Parathyroid adenoma (tissue), 2 donors: ENCODE results near the gene YTHDC2.

Experiments used
- H2AFZ ChIP-seq: fragments of 300-600 bp; sonication (generic); one replicate; pipeline ENCODE4 v1.7.0; 2017; ENCODE audit warnings: antibody characterized with exemption, mild to moderate bottlenecking
- H3K27ac ChIP-seq: fragments of 300-600 bp; sonication (generic); one replicate; pipeline ENCODE4 v1.7.0; 2017
- H3K27me3 ChIP-seq: fragments of 300-600 bp; sonication (generic); one replicate; pipeline ENCODE4 v1.7.0; 2017; ENCODE audit warnings: low read length; ENCODE audit not compliant: control insufficient read depth, insufficient read depth
- H3K36me3 ChIP-seq: fragments of 300-600 bp; sonication (generic); one replicate; pipeline ENCODE4 v1.7.0; 2017; ENCODE audit warnings: low read length; ENCODE audit not compliant: control insufficient read depth, insufficient read depth
- H3K4me1 ChIP-seq: fragments of 300-600 bp; sonication (generic); one replicate; pipeline ENCODE4 v1.7.0; 2017; ENCODE audit warnings: control low read depth
- H3K4me2 ChIP-seq: fragments of 300-600 bp; sonication (generic); one replicate; pipeline ENCODE4 v1.7.0; 2017; ENCODE audit warnings: low read length
- H3K4me3 ChIP-seq: fragments of 300-600 bp; sonication (generic); one replicate; pipeline ENCODE4 v1.7.0; 2017; ENCODE audit warnings: low read depth, low read length
- H3K79me2 ChIP-seq: fragments of 300-600 bp; sonication (generic); one replicate; pipeline ENCODE4 v1.7.0; 2017; ENCODE audit warnings: control low read depth
- H3K9ac ChIP-seq: fragments of 300-600 bp; sonication (generic); one replicate; pipeline ENCODE4 v1.7.0; 2017; ENCODE audit warnings: mild to moderate bottlenecking
- H3K9me3 ChIP-seq: fragments of 300-600 bp; sonication (generic); one replicate; pipeline ENCODE4 v1.7.0; 2017; ENCODE audit warnings: low read length; ENCODE audit not compliant: control insufficient read depth
- TF ChIP-seq, protein P1 (sequence below): fragments of 300-600 bp; sonication (generic); IDR thresholded peaks from one replicate; pipeline ENCODE4 v1.7.0; 2017; ENCODE audit warnings: antibody characterized with exemption, mild to moderate bottlenecking
- donor health status: primary hyperparathyroidism.

YTHDC2 gene

DNA sequence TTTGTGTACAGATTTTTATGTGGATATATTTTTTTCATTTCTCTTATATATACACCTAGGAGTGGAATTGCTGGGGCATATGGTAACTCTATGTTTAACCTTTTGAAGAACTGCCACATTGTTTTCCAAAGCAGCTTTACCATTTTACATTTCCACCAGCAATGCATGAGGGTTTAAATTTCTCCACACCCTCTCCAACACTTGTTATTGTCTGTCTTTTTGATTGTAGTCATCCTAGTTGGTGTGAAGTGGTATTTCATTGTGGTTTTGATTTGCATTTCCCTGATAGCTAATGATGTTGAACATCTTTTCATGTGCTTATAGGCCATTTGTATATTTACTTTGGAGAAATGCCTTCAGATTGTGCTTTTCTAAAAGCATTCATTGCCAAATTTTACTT is 39.1 kb downstream of the YTHDC2 start:
- Histone ChIP-seq H3K36me3 (no peaks in the 10 kb centered on the region), H3K79me2 (no peaks in the 10 kb centered on the region), H3K27ac (no peak overlapping the region), H3K9ac (no peak overlapping the region), H3K4me2 (no peak overlapping the region), H2AFZ (no peak overlapping the region), H3K27me3 (no peaks in the 10 kb centered on the region), H3K4me1 (no peaks in the 10 kb centered on the region), H3K9me3 (no peaks in the 10 kb centered on the region), H3K4me3 (no peak overlapping the region)
- TF ChIP-seq, protein P1, sequence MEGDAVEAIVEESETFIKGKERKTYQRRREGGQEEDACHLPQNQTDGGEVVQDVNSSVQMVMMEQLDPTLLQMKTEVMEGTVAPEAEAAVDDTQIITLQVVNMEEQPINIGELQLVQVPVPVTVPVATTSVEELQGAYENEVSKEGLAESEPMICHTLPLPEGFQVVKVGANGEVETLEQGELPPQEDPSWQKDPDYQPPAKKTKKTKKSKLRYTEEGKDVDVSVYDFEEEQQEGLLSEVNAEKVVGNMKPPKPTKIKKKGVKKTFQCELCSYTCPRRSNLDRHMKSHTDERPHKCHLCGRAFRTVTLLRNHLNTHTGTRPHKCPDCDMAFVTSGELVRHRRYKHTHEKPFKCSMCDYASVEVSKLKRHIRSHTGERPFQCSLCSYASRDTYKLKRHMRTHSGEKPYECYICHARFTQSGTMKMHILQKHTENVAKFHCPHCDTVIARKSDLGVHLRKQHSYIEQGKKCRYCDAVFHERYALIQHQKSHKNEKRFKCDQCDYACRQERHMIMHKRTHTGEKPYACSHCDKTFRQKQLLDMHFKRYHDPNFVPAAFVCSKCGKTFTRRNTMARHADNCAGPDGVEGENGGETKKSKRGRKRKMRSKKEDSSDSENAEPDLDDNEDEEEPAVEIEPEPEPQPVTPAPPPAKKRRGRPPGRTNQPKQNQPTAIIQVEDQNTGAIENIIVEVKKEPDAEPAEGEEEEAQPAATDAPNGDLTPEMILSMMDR = no peak

GRCh38 chr5:113562828-113563400 is 49.4 kb downstream of the YTHDC2 start:
- H3K36me3 ChIP-seq = no peaks in the 10 kb centered on the region
- H3K4me1 ChIP-seq = no peaks in the 10 kb centered on the region
- no peaks in the 10 kb centered on the region for H3K79me2 ChIP-seq
- H2AFZ ChIP-seq = no peak overlapping the region
- H3K27me3 ChIP-seq = no peaks in the 10 kb centered on the region
- no peaks in the 10 kb centered on the region for H3K9me3 ChIP-seq
- no peak overlapping the region for H3K9ac ChIP-seq
- no peak overlapping the region for H3K4me3 ChIP-seq
- TF ChIP-seq, protein P1 = no peak
- H3K4me2 ChIP-seq = no peak overlapping the region
- no peak overlapping the region for H3K27ac ChIP-seq

GRCh38 chr5:113569396-113569795 is 55.9 kb downstream of the YTHDC2 start:
- TF ChIP-seq, protein P1 = no peak
- peaks cover 3% of the 10 kb centered on the region for H3K79me2 ChIP-seq
- H2AFZ ChIP-seq = no peak overlapping the region
- no peak overlapping the region for H3K9ac ChIP-seq
- H3K36me3 ChIP-seq = no peaks in the 10 kb centered on the region
- H3K4me3 ChIP-seq = no peak overlapping the region
- no peak overlapping the region for H3K27ac ChIP-seq
- H3K9me3 ChIP-seq = no peaks in the 10 kb centered on the region
- no peaks in the 10 kb centered on the region for H3K4me1 ChIP-seq
- H3K27me3 ChIP-seq = no peaks in the 10 kb centered on the region
- H3K4me2 ChIP-seq = no peak overlapping the region

GRCh38 chr5:113572716-113573115 is 59.2 kb downstream of the YTHDC2 start:
- TF ChIP-seq, protein P1 = no peak
- Histone ChIP-seq H2AFZ (no peak overlapping the region), H3K27me3 (no peaks in the 10 kb centered on the region), H3K79me2 (peaks cover 3% of the 10 kb centered on the region), H3K4me1 (no peaks in the 10 kb centered on the region), H3K4me3 (no peak overlapping the region), H3K9me3 (no peaks in the 10 kb centered on the region), H3K9ac (no peak overlapping the region), H3K36me3 (no peaks in the 10 kb centered on the region), H3K27ac (no peak overlapping the region), H3K4me2 (no peak overlapping the region)

GRCh38 chr5:113574417-113574816 is 60.9 kb downstream of the YTHDC2 start:
- H3K36me3 ChIP-seq = no peaks in the 10 kb centered on the region
- H3K4me1 ChIP-seq = no peaks in the 10 kb centered on the region
- H3K27me3 ChIP-seq = no peaks in the 10 kb centered on the region
- H3K4me3 ChIP-seq = no peak overlapping the region
- TF ChIP-seq, protein P1 = no peak
- no peak overlapping the region for H3K27ac ChIP-seq
- H3K4me2 ChIP-seq = no peak overlapping the region
- H3K79me2 ChIP-seq = no peaks in the 10 kb centered on the region
- H3K9ac ChIP-seq = no peak overlapping the region
- H3K9me3 ChIP-seq = no peaks in the 10 kb centered on the region
- H2AFZ ChIP-seq = no peak overlapping the region
